GM19099 (cell line): Measurements from ENCODE around the gene COL6A1.

Experiments
- POLR2A ChIP-seq: IDR thresholded peaks from 3 replicates; pipeline ENCODE4 v1.6.1; 2011; ENCODE audit warnings: low read depth; ENCODE audit not compliant: insufficient read length; ENCODE audit errors: extremely low read depth

Gene COL6A1

GRCh38 chr21:45972353-45972715 is 9.2 kb upstream of the COL6A1 start:
- TF ChIP-seq POLR2A, result no peak

- no peak for TF ChIP-seq POLR2A
Observed at GRCh38 chr21:45972716-45973474, 8.7 kb upstream of the COL6A1 start.

- TF ChIP-seq POLR2A, result peak; percentile 32
Observed at GRCh38 chr21:45973475-45974072, 8.0 kb upstream of the COL6A1 start.

- TF ChIP-seq POLR2A, result no peak
Observed at GRCh38 chr21:45974073-45975019, 7.2 kb upstream of the COL6A1 start.

- TF ChIP-seq POLR2A, result no peak
Observed at GRCh38 chr21:45975020-45975666, 6.4 kb upstream of the COL6A1 start.

- TF ChIP-seq POLR2A, result no peak
Observed at GRCh38 chr21:45976701-45977311, 4.8 kb upstream of the COL6A1 start.

- no peak for TF ChIP-seq POLR2A
Observed at GRCh38 chr21:45977396-45977795, 4.2 kb upstream of the COL6A1 start.

- TF ChIP-seq POLR2A, result no peak
Observed at GRCh38 chr21:45979141-45979631, 2.4 kb upstream of the COL6A1 start.

- no peak for TF ChIP-seq POLR2A
Observed at GRCh38 chr21:45979651-45980050, 1.9 kb upstream of the COL6A1 start.

- no peak for TF ChIP-seq POLR2A
Observed at GRCh38 chr21:45980271-45980670, 1.3 kb upstream of the COL6A1 start.

- no peak for TF ChIP-seq POLR2A
Observed at GRCh38 chr21:45980697-45981096, 873 bp upstream of the COL6A1 start.

- no peak for TF ChIP-seq POLR2A
Observed at GRCh38 chr21:45982092-45982757, 655 bp downstream of the COL6A1 start.

GRCh38 chr21:45982758-45983648 is 1.4 kb downstream of the COL6A1 start:
- no peak for TF ChIP-seq POLR2A

- no peak for TF ChIP-seq POLR2A
Observed at GRCh38 chr21:45983649-45983965, 2.0 kb downstream of the COL6A1 start.
